ENCODE results near the gene BORCS5.
"Not testable (repeated sequence)": the region's sequence is repeated elsewhere in the genome, so short reads cannot be mapped to it uniquely, and the experiment has no call there.

BORCS5 gene

GRCh38 chr12:12393171-12393570 lies 36.3 kb downstream of the BORCS5 start:
- no peak for DNase-seq (ENCODE audit: low read depth in 2 of 2)

DNA sequence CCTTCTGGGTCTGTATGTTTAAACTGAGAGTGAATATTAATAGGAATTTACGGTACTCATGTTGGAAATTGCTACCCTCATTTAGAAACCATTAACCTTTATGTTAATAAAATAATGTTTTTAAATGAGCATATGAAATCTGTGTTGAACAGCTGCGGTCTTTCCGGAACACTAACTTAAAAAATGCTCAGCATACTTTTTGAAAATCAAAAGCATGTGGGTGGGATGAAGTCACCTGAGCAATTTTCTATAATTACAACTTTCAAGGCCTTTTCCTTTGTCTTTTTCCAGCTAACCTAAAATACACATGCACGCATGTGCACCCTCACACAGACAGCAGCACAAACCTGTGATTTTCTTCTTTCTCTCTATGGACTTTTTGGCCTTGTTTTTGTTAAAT lies 39.8 kb downstream of the BORCS5 start:
- DNase-seq (ENCODE audit: low read depth in 2 of 2): no peak

DNA sequence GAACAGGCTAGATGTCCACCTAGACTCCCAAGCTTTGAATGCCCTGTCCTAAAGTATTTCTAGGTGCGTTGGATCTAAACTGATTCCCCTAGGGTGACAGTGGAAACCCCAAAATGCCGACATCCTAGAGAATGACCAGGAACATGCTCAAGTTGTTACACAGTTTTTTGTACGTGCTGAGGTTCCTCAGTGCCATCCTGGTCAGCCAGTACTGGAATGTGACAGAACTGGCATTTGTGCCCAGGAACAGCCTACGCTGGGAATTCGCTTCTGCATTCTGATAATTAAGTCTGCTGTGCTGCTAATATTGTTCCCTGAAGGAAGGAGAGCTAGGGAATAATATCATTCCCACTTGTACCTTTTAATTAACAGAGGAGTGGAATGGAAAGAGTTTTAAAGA lies 40.3 kb downstream of the BORCS5 start:
- no peak for DNase-seq (ENCODE audit: low read depth in 2 of 2)

- peak; percentile 93 to 94 for DNase-seq (ENCODE audit: low read depth in 2 of 2)
Observed at GRCh38 chr12:12398026-12398859, 41.4 kb downstream of the BORCS5 start.

GRCh38 chr12:12399161-12399560 lies 42.3 kb downstream of the BORCS5 start:
- DNase-seq (ENCODE audit: low read depth in 2 of 2): no peak

- DNase-seq (ENCODE audit: low read depth in 2 of 2): no peak
Observed at GRCh38 chr12:12399776-12400305, 43.0 kb downstream of the BORCS5 start.

- no peak for DNase-seq (ENCODE audit: low read depth in 2 of 2)
Observed at GRCh38 chr12:12400793-12401192, 43.9 kb downstream of the BORCS5 start.

DNA sequence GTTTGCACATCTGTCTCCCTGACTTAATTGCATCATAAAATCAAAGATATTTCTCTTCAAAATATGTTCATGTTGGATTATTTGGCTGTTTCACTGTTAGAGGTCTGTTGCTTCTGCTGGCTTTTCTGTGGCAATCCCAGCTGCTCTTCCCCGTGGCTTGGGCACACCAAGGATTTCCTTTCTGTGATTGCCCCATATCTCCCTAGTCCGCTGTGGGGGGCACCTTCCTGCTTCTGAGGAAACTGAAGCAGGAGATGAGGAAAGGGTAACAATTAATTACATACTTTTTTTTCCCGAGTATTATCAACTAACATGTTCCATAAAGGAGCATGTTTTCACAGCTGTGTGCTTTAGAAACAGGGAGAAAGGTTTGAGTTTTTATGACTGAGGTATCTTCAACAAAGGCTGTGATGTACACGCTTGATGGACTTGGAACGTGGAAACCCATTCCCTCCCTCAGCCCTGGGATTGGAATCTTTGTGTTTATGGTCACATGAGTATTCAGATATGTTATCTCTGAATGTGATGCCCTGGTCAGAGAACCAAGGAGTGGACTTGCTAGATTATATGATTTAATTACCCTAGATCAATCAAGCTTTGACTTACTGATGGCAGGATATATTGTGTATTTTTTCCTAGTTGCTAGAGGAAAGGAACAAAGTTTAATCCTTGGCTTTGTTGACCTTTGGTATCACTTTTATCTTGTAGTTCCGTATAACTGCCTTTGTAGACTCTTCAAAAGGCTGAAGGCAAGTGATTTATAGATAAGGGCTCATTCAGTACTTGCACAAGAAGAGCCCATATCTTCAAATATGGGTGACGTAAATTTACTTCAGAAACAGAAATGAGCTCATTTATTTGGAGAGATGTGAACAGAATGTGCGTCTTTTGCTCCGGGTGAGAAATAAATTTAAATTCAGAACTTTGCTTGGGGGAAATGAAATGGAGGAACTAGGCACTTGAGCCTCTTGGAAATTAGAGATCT lies 46.7 kb downstream of the BORCS5 start:
- no peak for DNase-seq (ENCODE audit: low read depth in 2 of 2)

- no peak for DNase-seq (ENCODE audit: low read depth in 2 of 2)
Observed at GRCh38 chr12:12404297-12404696, 47.4 kb downstream of the BORCS5 start.

GRCh38 chr12:12405882-12406281 lies 49.0 kb downstream of the BORCS5 start:
- DNase-seq (ENCODE audit: low read depth in 2 of 2): no peak

GRCh38 chr12:12406762-12407161 lies 49.9 kb downstream of the BORCS5 start:
- DNase-seq (ENCODE audit: low read depth in 2 of 2): no peak

- DNase-seq (ENCODE audit: low read depth in 2 of 2): no peak
Observed at GRCh38 chr12:12408265-12408690, 51.4 kb downstream of the BORCS5 start.

DNA sequence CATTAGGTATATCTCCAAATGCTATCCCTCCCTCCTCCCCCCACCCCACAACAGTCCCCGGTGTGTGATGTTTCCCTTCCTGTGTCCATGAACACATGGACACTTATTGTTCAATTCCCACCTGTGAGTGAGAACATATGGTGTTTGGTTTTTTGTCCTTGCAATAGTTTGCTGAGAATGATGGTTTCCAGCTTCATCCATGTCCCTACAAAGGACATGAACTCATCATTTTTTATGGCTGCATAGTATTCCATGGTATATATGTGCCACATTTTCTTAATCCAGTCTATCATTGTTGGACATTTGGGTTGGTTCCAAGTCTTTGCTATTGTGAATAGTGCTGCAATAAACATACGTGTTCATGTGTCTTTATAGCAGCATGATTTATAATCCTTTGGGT lies 52.5 kb downstream of the BORCS5 start:
- DNase-seq (ENCODE audit: low read depth in 2 of 2): not testable (repeated sequence)

- DNase-seq (ENCODE audit: low read depth in 2 of 2): no peak
Observed at GRCh38 chr12:12415886-12416285, 59.0 kb downstream of the BORCS5 start.

DNA sequence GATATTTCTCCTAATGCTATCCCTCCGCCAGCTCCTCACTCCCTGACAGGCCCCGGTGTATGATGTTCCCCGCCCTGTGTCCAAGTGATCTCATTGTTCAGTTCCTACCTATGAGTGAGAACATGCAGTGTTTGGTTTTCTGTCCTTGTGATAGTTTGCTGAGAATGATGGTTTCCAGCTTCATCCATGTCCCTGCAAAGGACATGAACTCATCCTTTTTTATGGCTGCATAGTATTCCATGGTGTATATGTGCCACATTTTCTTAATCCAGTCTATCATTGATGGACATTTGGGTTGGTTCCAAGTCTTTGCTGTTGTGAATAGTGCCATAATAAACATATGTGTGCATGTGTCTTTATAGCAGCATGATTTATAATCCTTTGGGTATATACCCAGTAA lies 62.3 kb downstream of the BORCS5 start:
- not testable (repeated sequence) for DNase-seq (ENCODE audit: low read depth in 2 of 2)

- no peak for DNase-seq (ENCODE audit: low read depth in 2 of 2)
Observed at GRCh38 chr12:12423367-12423766, 66.5 kb downstream of the BORCS5 start.

DNA sequence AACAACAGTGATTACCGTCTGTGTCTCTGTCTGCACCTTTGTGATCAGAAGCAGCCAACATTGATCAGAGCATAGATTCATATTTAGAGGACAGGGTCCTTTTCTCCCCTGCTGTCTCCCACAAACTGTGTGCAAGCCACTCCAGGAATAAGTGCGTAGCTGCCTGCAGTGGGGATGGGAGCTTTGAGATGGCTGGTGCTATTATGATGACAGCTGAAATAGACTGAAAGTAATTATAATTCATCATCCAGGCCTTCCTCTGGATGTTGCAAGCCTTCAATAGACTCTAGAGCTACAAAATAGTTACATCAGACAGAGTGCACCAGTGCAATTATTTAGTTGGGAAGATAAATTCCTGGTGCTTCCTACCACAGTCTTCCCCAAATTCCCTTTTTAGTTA lies 68.1 kb downstream of the BORCS5 start:
- DNase-seq (ENCODE audit: low read depth in 2 of 2): no peak

GRCh38 chr12:12425616-12426015 lies 68.7 kb downstream of the BORCS5 start:
- no peak for DNase-seq (ENCODE audit: low read depth in 2 of 2)

GRCh38 chr12:12427568-12427967 lies 70.7 kb downstream of the BORCS5 start:
- DNase-seq (ENCODE audit: low read depth in 2 of 2): no peak

GRCh38 chr12:12428047-12428446 lies 71.2 kb downstream of the BORCS5 start:
- no peak for DNase-seq (ENCODE audit: low read depth in 2 of 2)

- no peak for DNase-seq (ENCODE audit: low read depth in 2 of 2)
Observed at GRCh38 chr12:12428961-12429657, 72.2 kb downstream of the BORCS5 start.

GRCh38 chr12:12432364-12432763 lies 75.5 kb downstream of the BORCS5 start:
- DNase-seq (ENCODE audit: low read depth in 2 of 2): peak; percentile 54 to 58
